ENCODE measurements around the gene USP10. TPM values are rescaled to one million over a fixed set of nuclear protein-coding genes. Genes with fewer than 3 reads are reported as not detected.
"Not testable (repeated sequence)": the region's sequence is repeated elsewhere in the genome, so short reads cannot be mapped to it uniquely, and the experiment has no call there.

USP10 gene
- polyA plus RNA-seq, 3 donors: 124 to 133 (median 132) TPM

- DNase-seq (ENCODE audit: low read depth in 3 of 3, low spot score in 2 of 3): no peak
These were observed 27.3 kb upstream of the USP10 start for GRCh38 chr16:84672276-84673202.

GRCh38 chr16:84673203-84673535 is 26.6 kb upstream of the USP10 start:
- no peak for DNase-seq (ENCODE audit: low read depth in 3 of 3, low spot score in 2 of 3)

- no peak for DNase-seq (ENCODE audit: low read depth in 3 of 3, low spot score in 2 of 3)
These were observed 26.2 kb upstream of the USP10 start for GRCh38 chr16:84673561-84673960.

GRCh38 chr16:84675423-84675822 is 24.4 kb upstream of the USP10 start:
- DNase-seq (ENCODE audit: low read depth in 3 of 3, low spot score in 2 of 3): no peak

DNA sequence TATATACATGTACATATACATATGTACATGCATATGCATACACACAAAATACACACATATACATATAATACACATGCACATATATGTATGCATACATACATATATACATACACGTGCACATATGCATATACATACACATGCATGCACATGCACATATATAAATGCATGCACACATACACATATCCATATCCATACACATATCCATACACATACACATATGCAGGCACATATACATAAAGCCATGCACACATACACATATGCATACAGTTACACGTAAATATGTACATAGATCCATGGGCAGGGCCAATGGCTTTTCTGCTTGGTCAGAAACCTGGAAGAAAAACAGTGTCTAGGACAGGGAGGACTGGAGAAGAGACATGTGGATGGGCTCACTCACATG is 23.9 kb upstream of the USP10 start:
- no peak for DNase-seq (ENCODE audit: low read depth in 3 of 3, low spot score in 2 of 3)

GRCh38 chr16:84677017-84677803 is 22.6 kb upstream of the USP10 start:
- DNase-seq (ENCODE audit: low read depth in 3 of 3, low spot score in 2 of 3): no peak

DNA sequence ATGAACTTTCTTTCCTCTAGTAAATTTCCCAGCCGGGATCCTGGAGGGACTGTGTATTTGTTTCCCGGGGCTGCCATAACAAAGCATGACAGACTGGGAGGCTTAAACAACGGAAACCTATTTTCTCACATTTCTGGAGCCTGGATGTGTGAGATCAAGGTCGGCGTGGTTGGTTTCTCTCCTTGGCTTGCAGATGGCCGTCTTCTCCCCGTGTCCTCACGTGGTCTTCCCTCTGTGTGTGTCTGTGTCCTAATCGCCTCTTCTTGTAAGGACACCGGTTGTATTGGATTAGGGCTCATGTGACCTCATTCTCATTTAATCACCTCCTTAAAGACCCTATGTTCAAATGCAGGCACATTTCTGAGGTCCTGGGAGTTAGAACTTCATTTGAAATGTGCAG is 22.0 kb upstream of the USP10 start:
- no peak for DNase-seq (ENCODE audit: low read depth in 3 of 3, low spot score in 2 of 3)

- no peak for DNase-seq (ENCODE audit: low read depth in 3 of 3, low spot score in 2 of 3)
These were observed 21.3 kb upstream of the USP10 start for GRCh38 chr16:84678541-84678940.

- no peak for DNase-seq (ENCODE audit: low read depth in 3 of 3, low spot score in 2 of 3)
These were observed 19.5 kb upstream of the USP10 start for GRCh38 chr16:84680165-84680842.

- no peak for DNase-seq (ENCODE audit: low read depth in 3 of 3, low spot score in 2 of 3)
These were observed 18.8 kb upstream of the USP10 start for GRCh38 chr16:84680843-84681629.

- no peak for DNase-seq (ENCODE audit: low read depth in 3 of 3, low spot score in 2 of 3)
These were observed 15.9 kb upstream of the USP10 start for GRCh38 chr16:84683691-84684591.

GRCh38 chr16:84684592-84684965 is 15.2 kb upstream of the USP10 start:
- no peak for DNase-seq (ENCODE audit: low read depth in 3 of 3, low spot score in 2 of 3)

- DNase-seq (ENCODE audit: low read depth in 3 of 3, low spot score in 2 of 3): no peak
These were observed 14.6 kb upstream of the USP10 start for GRCh38 chr16:84685210-84685609.

DNA sequence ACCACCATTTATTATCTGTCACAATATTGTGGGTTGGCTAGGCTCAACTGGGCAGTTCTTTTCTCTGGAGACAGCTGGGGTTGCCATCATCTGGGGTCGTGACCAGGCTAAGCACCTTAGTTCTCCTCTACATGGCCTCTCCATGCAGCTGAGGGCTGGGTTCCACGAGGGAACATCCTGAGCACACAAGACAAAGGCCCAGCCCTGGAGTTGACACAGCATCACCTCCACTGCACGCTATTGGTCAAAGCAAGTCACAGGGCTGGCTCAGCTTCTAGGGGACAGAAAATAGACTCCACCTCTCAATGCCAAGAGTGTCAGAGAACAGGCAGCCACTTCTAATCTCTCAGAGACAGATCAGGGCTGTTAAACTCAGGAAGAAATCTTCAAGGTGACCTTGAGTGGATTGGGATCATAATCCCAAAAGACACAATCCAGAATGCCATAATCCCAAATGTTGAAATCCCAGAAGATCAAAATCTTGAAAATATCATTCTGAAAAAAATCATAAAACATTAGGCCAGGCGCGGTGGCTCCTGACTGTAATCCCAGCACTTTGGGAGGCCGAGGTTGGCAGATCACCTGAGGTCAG is 13.0 kb upstream of the USP10 start:
- DNase-seq (ENCODE audit: low read depth in 3 of 3, low spot score in 2 of 3): no peak

DNA sequence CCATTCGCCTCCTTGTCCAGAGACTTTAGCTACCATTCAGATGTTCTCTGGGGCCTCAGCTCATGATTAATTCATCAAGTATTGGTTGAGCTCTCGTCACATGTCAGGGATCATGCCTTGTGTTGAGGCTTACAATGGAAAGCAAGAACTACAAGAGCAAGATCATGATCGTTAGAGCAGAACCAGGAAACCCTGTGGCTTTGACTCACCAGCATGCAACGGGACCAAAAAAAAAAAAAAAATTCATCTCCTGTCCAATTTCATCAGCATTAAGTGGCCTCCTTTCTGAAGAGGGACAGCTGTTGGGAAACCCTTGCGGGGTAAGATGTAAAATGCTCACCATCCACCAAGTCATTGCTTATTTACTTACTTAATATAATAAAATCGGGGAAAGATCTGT is 12.1 kb upstream of the USP10 start:
- DNase-seq (ENCODE audit: low read depth in 3 of 3, low spot score in 2 of 3): no peak

GRCh38 chr16:84688163-84688562 is 11.6 kb upstream of the USP10 start:
- DNase-seq (ENCODE audit: low read depth in 3 of 3, low spot score in 2 of 3): not testable (repeated sequence)

GRCh38 chr16:84689111-84689510 is 10.7 kb upstream of the USP10 start:
- DNase-seq (ENCODE audit: low read depth in 3 of 3, low spot score in 2 of 3): peak in 1 of 3 donors; percentile 31

DNA sequence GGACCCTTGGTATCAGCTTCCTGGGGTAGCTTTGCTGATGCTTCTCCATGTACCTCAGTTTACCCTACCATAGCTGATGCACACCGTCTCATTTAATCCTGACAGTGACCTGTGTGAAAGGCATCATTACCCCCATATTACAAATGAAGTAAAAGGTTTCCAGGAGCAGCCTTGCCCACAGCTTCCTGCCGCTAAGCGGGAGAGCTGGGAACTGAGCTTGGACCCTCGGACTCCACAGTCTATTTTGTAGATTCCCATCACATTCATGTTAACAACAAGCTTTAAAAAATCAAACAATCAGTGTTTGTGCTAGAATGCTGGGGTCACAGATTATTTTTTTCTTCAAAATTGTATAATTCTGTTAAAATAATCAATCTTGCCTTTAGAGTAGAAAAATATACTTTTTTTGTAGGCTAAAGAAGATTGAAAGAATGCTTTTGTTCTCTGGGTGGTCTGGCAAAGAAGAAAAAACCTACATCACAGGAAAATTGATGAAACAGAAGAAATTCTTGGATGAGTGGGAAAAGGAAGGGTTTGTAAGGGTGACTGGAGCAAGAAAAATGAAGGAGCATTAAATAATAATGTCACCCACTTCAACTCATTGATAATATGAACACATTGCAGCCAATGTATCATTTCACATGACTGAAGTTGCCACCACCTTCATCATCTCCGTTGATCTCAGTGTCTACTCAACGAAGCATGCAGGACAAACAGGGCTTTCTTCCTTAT is 9.5 kb upstream of the USP10 start:
- DNase-seq (ENCODE audit: low read depth in 3 of 3, low spot score in 2 of 3): no peak
